ENCODE data around the gene NOTO. TPM values are rescaled to one million over a fixed set of nuclear protein-coding genes. Genes with fewer than 3 reads are reported as not detected.
A peak's percentile ranks its signal among the peaks of the same experiment; 100 is the strongest.

NOTO gene
- polyA plus RNA-seq, 2 of the 4 experiments (the other 2 are of a cell fraction) = 0.03 TPM; not detected in 1

- ChIA-PET POLR2A (interaction anchor here (3.2 kb wide), 1 partner anchor 21 kb away, joined by 12 read pairs; the partner anchor contains the start of genes CCT7 and PRADC1), CTCF (interaction anchor here (1.0 to 2.2 kb wide), 5 partner anchors 8 to 362 kb away, joined by 3 to 9 read pairs (median 3); no protein-coding TSS in a partner anchor)
- peak; percentile 3 to 9; a peak in 4 of 6 replicates for ATAC-seq
- no peak overlapping the region for H3K4me3 ChIP-seq
- no peak for FAIRE-seq
- WGBS (ENCODE audit: missing lambda C conversion rate) = 62% methylated on average over 3 of the region's 4 CpGs
- no peaks in the 10 kb centered on the region for H3K9me3 ChIP-seq
- no peak overlapping the region for H3K27ac ChIP-seq
- DNase-seq (ENCODE audit: low read depth in 1 of 2, low spot score in 1 of 2) = no peak
- H3K4me2 ChIP-seq = no peak overlapping the region
- no peak for TF ChIP-seq JUNB (IDR thresholded peaks at IDR 0.05)
- TF ChIP-seq, protein P1, sequence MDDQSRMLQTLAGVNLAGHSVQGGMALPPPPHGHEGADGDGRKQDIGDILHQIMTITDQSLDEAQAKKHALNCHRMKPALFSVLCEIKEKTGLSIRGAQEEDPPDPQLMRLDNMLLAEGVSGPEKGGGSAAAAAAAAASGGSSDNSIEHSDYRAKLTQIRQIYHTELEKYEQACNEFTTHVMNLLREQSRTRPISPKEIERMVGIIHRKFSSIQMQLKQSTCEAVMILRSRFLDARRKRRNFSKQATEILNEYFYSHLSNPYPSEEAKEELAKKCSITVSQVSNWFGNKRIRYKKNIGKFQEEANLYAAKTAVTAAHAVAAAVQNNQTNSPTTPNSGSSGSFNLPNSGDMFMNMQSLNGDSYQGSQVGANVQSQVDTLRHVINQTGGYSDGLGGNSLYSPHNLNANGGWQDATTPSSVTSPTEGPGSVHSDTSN (IDR thresholded peaks at IDR 0.05) = no peak
- no peak for TF ChIP-seq CHD2 (IDR thresholded peaks at IDR 0.05; ENCODE audit: low read length, partially characterized antibody)
- TF ChIP-seq NFE2L2 (conservative IDR thresholded peaks at IDR 0.05; ENCODE audit: low read length) = no peak
- TF ChIP-seq FOSL2 (IDR thresholded peaks at IDR 0.05) = no peak
- TF ChIP-seq FOSL2 (CRISPR knock-in tag; IDR thresholded peaks at IDR 0.05) = no peak
- no peak for TF ChIP-seq EHMT2 (IDR thresholded peaks at IDR 0.05; ENCODE audit: low read depth)
- TF ChIP-seq SMC3 (IDR thresholded peaks at IDR 0.05) = no peak
- TF ChIP-seq, protein P2, sequence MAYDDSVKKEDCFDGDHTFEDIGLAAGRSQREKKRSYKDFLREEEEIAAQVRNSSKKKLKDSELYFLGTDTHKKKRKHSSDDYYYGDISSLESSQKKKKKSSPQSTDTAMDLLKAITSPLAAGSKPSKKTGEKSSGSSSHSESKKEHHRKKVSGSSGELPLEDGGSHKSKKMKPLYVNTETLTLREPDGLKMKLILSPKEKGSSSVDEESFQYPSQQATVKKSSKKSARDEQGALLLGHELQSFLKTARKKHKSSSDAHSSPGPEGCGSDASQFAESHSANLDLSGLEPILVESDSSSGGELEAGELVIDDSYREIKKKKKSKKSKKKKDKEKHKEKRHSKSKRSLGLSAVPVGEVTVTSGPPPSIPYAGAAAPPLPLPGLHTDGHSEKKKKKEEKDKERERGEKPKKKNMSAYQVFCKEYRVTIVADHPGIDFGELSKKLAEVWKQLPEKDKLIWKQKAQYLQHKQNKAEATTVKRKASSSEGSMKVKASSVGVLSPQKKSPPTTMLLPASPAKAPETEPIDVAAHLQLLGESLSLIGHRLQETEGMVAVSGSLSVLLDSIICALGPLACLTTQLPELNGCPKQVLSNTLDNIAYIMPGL (CRISPR knock-in tag; IDR thresholded peaks at IDR 0.05; ENCODE audit: borderline replicate concordance) = no peak
- no peak for TF ChIP-seq EP300 (IDR thresholded peaks at IDR 0.05)
- TF ChIP-seq HOXA7 (CRISPR knock-in tag; IDR thresholded peaks at IDR 0.05) = no peak
- no peak for TF ChIP-seq CEBPB (IDR thresholded peaks at IDR 0.05)
- no peak for TF ChIP-seq CTCF (IDR thresholded peaks at IDR 0.05)
- TF ChIP-seq POLR2AphosphoS2 (conservative IDR thresholded peaks at IDR 0.05; ENCODE audit: low read length) = no peak; the same call in 1 of the 2 replicates
- TF ChIP-seq, protein P3, sequence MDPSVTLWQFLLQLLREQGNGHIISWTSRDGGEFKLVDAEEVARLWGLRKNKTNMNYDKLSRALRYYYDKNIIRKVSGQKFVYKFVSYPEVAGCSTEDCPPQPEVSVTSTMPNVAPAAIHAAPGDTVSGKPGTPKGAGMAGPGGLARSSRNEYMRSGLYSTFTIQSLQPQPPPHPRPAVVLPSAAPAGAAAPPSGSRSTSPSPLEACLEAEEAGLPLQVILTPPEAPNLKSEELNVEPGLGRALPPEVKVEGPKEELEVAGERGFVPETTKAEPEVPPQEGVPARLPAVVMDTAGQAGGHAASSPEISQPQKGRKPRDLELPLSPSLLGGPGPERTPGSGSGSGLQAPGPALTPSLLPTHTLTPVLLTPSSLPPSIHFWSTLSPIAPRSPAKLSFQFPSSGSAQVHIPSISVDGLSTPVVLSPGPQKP (IDR thresholded peaks at IDR 0.05; ENCODE audit: low read depth, low read length) = no peak
- no peak for TF ChIP-seq KDM5A (IDR thresholded peaks at IDR 0.05)
- no peak for TF ChIP-seq FOSB (CRISPR knock-in tag; IDR thresholded peaks at IDR 0.05)
- no peak for TF ChIP-seq HDAC2 (IDR thresholded peaks at IDR 0.05)
- TF ChIP-seq REST (IDR thresholded peaks at IDR 0.05) = no peak
- TF ChIP-seq ZC3H11A (IDR thresholded peaks at IDR 0.05) = no peak
- no peak for TF ChIP-seq ZSCAN20 (CRISPR knock-in tag; IDR thresholded peaks at IDR 0.05)
- no peaks in the 10 kb centered on the region for H3K4me1 ChIP-seq
Measured at GRCh38 chr2:73255007-73255644, 52.8 kb downstream of the NOTO start.

All from A549 (cell line).